Motor neuron (in vitro differentiated cells): ENCODE measurements around the gene DHDH. TPM values are rescaled to one million over a fixed set of nuclear protein-coding genes. Genes with fewer than 3 reads are reported as not detected.

ENCODE experiments used
- ATAC-seq, 8 experiments: fragments of 200-7000 bp; cut with Tn5 transposase; replicated peaks in 6 of 8; 2 replicates each; pipeline ENCODE4 v1.8.0; 2021; ENCODE audit warnings: mild to moderate bottlenecking in 8 of 8, moderate library complexity in 8 of 8
- H3K27ac ChIP-seq, 2 donors: fragments of 250-450 bp; sonication (Bioruptor Pico); 2 replicates each; pipeline ENCODE4 v1.9.0; 2021; ENCODE audit warnings: antibody characterized with exemption in 2 of 2, mild to moderate bottlenecking in 2 of 2, moderate library complexity in 1 of 2
- H3K4me1 ChIP-seq, 2 donors: fragments of 250-450 bp; sonication (Bioruptor Pico); replicated peaks in 1 of 2; 2 replicates each; pipeline ENCODE4 v1.6.1; 2021; ENCODE audit warnings: antibody characterized with exemption in 2 of 2, mild to moderate bottlenecking in 2 of 2, moderate library complexity in 1 of 2
- H3K4me3 ChIP-seq, 5 donors: fragments of 250-450 bp; sonication (Bioruptor Pico); 2 replicates each; pipeline ENCODE4 v1.9.0; 2021; ENCODE audit warnings: antibody characterized with exemption in 5 of 5, mild to moderate bottlenecking in 5 of 5, moderate library complexity in 4 of 5
- WGBS, 10 experiments: fragments of 450-650 bp; shearing (Covaris generic); methylation state at CpG; one replicate each; pipeline ENCODE4 v1.0.0; 2022; 5-methylcytosine and 5-hydroxymethylcytosine counted together
- in situ Hi-C, 9 experiments: fragments of 400-800 bp; cut with MboI; loops; one replicate each; pipeline ENCODE4 v1.15.0; 2021; ENCODE audit warnings: low sequenced_read_pairs in 9 of 9, low pct_unique_long_range_greater_than_20kb in 2 of 9; ENCODE audit not compliant: unreplicated experiment in 9 of 9
- total RNA-seq, 8 experiments: library from RNA; unstranded; fragments of 300-600 nt; gene quantifications; 2 replicates each; pipeline versions ENCODE4 v1.2.3 to v1.2.4, GENCODE V29; 2022

DHDH gene
- total RNA-seq, 8 experiments from 2014 or later: 0.32 to 0.81 (median 0.50) TPM; not detected in 3

- ATAC-seq: no peak
- 74 to 100% (median 92%) methylated on average over 1 to 13 of the region's 16 CpGs for WGBS, 10 experiments
- in situ Hi-C loops: loop anchor here in 6 of 9 experiments (25.0 kb wide), 2 partner anchors 172 to 322 kb away; partner anchors contain the start of genes CA11 (in 1 of the 6) and DBP (in 1 of the 6)
Observed at GRCh38 chr19:48959341-48960239, 26.1 kb downstream of the DHDH start.

DNA sequence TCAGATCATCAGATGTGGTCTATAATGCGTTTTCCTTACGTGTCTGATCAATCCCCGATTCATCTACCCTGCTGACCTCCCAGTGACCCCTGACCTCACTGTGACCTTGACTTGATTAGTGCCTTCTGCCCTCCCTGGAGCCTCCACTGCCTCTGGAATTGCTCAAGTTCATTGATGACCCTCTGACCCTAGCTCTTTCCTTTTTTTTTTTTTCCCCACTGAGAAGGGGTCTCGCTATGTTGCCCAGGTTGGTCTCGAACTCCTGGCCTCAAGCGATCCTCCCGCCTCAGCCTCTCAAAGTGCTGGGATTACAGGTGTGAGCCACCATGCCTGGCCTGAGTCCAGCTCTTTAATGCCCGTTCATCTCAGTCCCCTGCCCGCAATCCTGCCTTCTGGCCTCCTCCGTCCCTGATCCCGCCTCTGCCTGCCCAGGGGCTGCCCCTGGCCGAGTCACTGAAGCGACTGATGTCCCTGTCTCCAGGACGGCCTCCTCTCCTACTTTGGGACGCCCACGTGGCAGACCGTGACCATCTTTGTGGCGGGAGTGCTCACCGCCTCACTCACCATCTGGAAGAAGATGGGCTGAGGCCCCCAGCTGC is 27.7 kb downstream of the DHDH start:
- Histone ChIP-seq H3K27ac (no peak overlapping the region), H3K4me1 (peaks cover 18 to 22% of the 10 kb centered on the region in 2 donors), H3K4me3 (no peak overlapping the region)
- in situ Hi-C loops: loop anchor here in 6 of 9 experiments (25.0 kb wide), 2 partner anchors 174 to 324 kb away; partner anchors contain the start of genes CA11 (in 1 of the 6) and DBP (in 1 of the 6)
- no peak for ATAC-seq
- whole genome bisulfite sequencing, 10 experiments: 67 to 100% (median 95%) methylated on average over 2 to 12 of the region's 19 CpGs; no CpG with 5 or more reads in 5 of the 10 experiments

More at GRCh38 chr19:48959341-48960239, 26.1 kb downstream of the DHDH start:
- H3K4me1 ChIP-seq: peaks cover 21 to 26% of the 10 kb centered on the region in 2 donors
- H3K4me3 ChIP-seq: no peak overlapping the region
- no peak overlapping the region for H3K27ac ChIP-seq

- H3K4me3 ChIP-seq: no peak overlapping the region
- ATAC-seq: no peak
- 100% methylated on average over 2 of the region's 12 CpGs; no CpG with 5 or more reads in 9 of the 10 experiments for WGBS, 10 experiments
- in situ Hi-C loops: loop anchor here in 6 of 9 experiments (25.0 kb wide), 2 partner anchors 174 to 324 kb away; partner anchors contain the start of genes CA11 (in 1 of the 6) and DBP (in 1 of the 6)
- H3K4me1 ChIP-seq: peaks cover 22 to 27% of the 10 kb centered on the region in 2 donors
- no peak overlapping the region for H3K27ac ChIP-seq
Observed at GRCh38 chr19:48961673-48962028, 28.2 kb downstream of the DHDH start.

- ATAC-seq: peak in 3 of 8 experiments; percentile 3 to 30 (median 13)
- Histone ChIP-seq H3K4me1 (peaks cover 22 to 27% of the 10 kb centered on the region in 2 donors), H3K27ac (peak overlapping the region in 1 of 2 donors; percentile 11), H3K4me3 (no peak overlapping the region)
- in situ Hi-C loops: loop anchor here in 6 of 9 experiments (25.0 kb wide), 2 partner anchors 175 to 325 kb away; partner anchors contain the start of genes CA11 (in 1 of the 6) and DBP (in 1 of the 6)
- WGBS, 10 experiments: 60 to 100% methylated on average over 1 to 3 of the region's 22 CpGs; no CpG with 5 or more reads in 8 of the 10 experiments
Observed at GRCh38 chr19:48962029-48962848, 28.7 kb downstream of the DHDH start.

- ATAC-seq: no peak
- in situ Hi-C loops: loop anchor here in 6 of 9 experiments (25.0 kb wide), 2 partner anchors 176 to 326 kb away; partner anchors contain the start of genes CA11 (in 1 of the 6) and DBP (in 1 of the 6)
- no CpG with 5 or more reads among the region's 7 CpGs for WGBS, 10 experiments
- Histone ChIP-seq H3K4me1 (peaks cover 22 to 27% of the 10 kb centered on the region in 2 donors), H3K27ac (no peak overlapping the region), H3K4me3 (no peak overlapping the region)
Observed at GRCh38 chr19:48962849-48963165, 29.3 kb downstream of the DHDH start.

DNA sequence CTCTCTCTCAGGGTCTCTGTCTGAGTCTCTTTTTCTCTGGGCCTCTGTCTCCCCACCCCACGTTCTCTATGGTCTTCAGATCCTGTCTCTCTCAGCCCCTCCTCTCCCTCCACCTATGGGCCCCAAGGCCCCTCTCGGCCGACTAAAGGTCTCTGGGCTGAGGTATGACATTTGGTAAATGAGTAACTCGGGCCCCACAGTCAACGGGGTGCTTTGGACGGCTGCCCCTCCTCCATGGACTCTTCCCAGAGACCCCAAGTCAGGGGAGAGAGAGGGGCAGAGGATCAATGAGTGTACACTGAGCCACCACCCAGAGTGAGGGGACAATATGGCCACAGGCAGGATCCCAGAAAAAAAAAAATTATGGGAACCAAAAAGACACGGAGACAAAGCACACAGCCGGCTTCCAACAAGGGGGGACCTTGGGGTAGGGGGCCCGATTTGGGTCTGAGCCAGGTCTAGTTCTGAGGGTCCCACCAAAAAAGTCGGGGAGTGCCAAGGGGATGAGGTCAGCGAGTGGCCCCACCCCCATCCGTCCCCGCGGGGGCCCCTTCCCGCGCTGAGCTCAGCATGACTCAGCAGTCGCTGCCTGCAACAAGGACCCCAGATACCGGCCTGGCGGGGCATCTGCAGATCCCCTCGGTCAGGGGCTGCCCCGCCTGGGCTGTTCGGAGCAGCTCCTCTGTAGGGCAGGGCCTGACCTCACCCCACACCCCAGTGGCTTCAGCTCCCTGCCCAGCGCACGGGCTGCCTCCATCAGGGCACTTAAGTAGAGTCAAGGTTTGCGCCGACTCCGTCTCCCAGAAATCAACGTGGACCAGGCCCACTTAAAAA is 30.1 kb downstream of the DHDH start:
- 0 to 26% (median 7%) methylated on average over 2 to 7 of the region's 28 CpGs; no CpG with 5 or more reads in 5 of the 10 experiments for WGBS, 10 experiments
- in situ Hi-C loops: loop anchor here in 6 of 9 experiments (25.0 kb wide), 2 partner anchors 176 to 326 kb away; partner anchors contain the start of genes CA11 (in 1 of the 6) and DBP (in 1 of the 6)
- H3K27ac ChIP-seq: peak overlapping the region; percentile 46 to 88
- peak; percentile 0 to 34 (median 16) for ATAC-seq
- H3K4me1 ChIP-seq: peaks cover 22 to 27% of the 10 kb centered on the region in 2 donors
- peak overlapping the region in 3 of 5 donors; percentile 4 to 62 (median 11) for H3K4me3 ChIP-seq

DNA sequence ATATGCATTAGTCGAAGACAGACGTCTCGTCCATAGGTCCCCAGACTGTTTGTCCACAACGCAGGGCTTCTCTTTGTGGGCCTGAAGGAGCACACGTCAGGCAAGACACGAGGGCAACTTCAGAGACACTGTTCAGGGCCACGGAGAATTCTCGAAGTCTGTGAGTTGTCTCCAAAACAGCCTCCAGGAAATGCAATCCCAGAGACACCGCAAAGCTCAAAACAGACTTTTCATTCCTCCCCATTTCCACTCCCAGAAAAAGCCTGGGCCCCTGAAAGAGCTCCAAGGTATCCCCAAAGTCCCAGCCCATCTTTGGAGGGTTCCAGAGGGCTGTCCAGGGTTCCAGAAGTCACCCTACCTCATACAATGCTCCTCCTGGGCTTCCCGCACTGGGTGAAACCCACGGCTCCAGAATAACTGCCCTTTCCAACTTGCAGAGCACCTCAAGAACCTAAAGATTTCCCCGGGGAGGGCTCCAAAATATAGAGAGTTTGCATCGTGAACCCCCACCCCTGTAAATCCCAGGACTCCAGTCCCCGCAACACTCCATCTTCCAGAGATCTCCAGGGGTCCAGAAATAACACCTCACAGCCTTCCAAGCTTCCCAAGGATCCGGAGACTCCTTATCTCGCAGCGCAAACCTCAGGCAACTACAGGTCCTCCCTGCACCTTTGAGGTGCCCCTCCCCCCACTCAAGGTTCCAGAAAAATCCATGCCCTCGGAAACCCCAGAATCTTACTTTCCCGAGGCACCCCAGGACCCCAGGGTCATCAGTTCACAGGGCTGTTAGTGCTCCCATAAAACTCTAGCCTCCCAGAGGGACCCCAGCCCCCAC is 30.9 kb downstream of the DHDH start:
- peak in 2 of 8 experiments; percentile 1 to 2 for ATAC-seq
- in situ Hi-C loops: loop anchor here in 6 of 9 experiments (25.0 kb wide), 2 partner anchors 177 to 327 kb away; partner anchors contain the start of genes CA11 (in 1 of the 6) and DBP (in 1 of the 6)

GRCh38 chr19:48965040-48965805 is 31.7 kb downstream of the DHDH start, which contains the start of gene FTL:
TSS of gene FTL (plus strand) at chr19:48965309. CDS start at chr19:48965508, 199 bp downstream.
- Histone ChIP-seq H3K4me1 (peaks cover 22 to 27% of the 10 kb centered on the region in 2 donors), H3K4me3 (peak within 1 kb of the TSS; percentile 62 to 86 (median 68)), H3K27ac (peak within 1 kb of the TSS; percentile 82 to 88)
- 0% methylated on average over 2 to 15 of the region's 52 CpGs; no CpG with 5 or more reads in 2 of the 10 experiments for WGBS, 10 experiments
- ATAC-seq: peak; percentile 32 to 82 (median 74)
- in situ Hi-C loops: loop anchor here in 6 of 9 experiments (25.0 kb wide), 2 partner anchors 178 to 328 kb away; partner anchors contain the start of genes CA11 (in 1 of the 6) and DBP (in 1 of the 6)

More for the DNA sequence above, 30.9 kb downstream of the DHDH start:
- H3K4me1 ChIP-seq: peaks cover 22 to 27% of the 10 kb centered on the region in 2 donors
- peak overlapping the region; percentile 62 to 86 (median 68) for H3K4me3 ChIP-seq
- WGBS, 10 experiments: 0 to 56% (median 30%) methylated on average over 5 to 10 of the region's 19 CpGs; no CpG with 5 or more reads in 6 of the 10 experiments
- peak overlapping the region; percentile 46 to 88 for H3K27ac ChIP-seq

- peak; percentile 0 to 23 (median 6) for ATAC-seq
- peaks cover 22 to 27% of the 10 kb centered on the region in 2 donors for H3K4me1 ChIP-seq
- WGBS, 10 experiments: 0 to 80% (median 27%) methylated on average over 1 to 17 of the region's 36 CpGs; no CpG with 5 or more reads in 1 of the 10 experiments
- H3K4me3 ChIP-seq: peak overlapping the region; percentile 62 to 86 (median 68)
- peak overlapping the region; percentile 81 to 82 for H3K27ac ChIP-seq
- in situ Hi-C loops: loop anchor here in 6 of 9 experiments (25.0 kb wide), 2 partner anchors 179 to 329 kb away; partner anchors contain the start of genes CA11 (in 1 of the 6) and DBP (in 1 of the 6)
Observed at GRCh38 chr19:48965806-48966540, 32.5 kb downstream of the DHDH start.
